ENCODE measurements around the gene DNAL1. TPM values are rescaled to one million over a fixed set of nuclear protein-coding genes. Genes with fewer than 3 reads are reported as not detected.
A peak's percentile ranks its signal among the peaks of the same experiment; 100 is the strongest.

DNAL1 gene
- total and polyA plus RNA-seq, 3 experiments from 2014 or later, result 5.8 to 10.9 (median 8.1) TPM

DNA sequence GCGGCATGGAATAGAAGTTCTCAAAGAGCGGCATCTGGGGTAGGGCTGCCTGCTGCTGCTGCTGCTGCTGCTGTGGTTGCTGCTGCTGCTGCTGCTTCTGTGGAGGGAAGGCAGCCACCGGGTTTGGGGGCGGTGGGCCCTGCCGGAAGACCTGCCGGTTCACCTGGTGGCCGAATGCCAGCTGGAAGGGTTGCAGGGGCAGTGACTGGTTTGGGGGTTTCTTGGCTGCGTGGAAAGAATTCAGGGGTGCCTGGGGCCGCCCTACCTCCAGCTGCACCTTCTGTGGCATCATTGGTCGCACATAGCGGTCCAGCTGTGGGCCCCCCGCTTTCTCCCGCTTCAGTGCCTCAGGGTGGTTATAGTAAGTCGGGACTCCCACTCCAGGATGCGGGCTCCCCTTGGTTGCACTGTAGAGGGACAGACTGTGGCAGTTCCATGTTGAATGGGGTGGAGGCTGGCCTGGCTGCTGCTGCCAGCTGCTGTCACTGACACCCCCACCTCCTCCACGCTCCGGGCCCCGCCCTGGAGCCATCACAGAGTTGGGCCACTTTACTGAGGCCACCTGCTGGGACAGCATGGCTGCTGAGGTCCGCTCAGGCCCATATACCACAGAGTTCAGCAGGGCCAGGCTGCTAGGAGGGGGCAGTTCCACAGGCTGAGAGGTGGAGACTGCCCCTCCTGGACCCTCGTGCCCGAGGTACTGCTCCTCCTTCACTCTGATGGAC is 94.5 kb downstream of the DNAL1 start:
- H3K36me3 Mint-ChIP-seq, result peaks cover 0 to 51% (median 11%) of the 10 kb centered on the region in 3 donors
- H3K4me1 Mint-ChIP-seq, result peaks cover 49 to 73% (median 51%) of the 10 kb centered on the region in 3 donors
- H3K27me3 ChIP-seq (ENCODE audit: insufficient read depth, low read length, poor library complexity, severe bottlenecking), result no peaks in the 10 kb centered on the region
- H3K4me3 ChIP-seq (ENCODE audit: low read length), result no peak overlapping the region
- no peak overlapping the region for H3K4me3 Mint-ChIP-seq
- POLR2A ChIA-PET, result interaction anchor here (1.0 to 5.1 kb wide), 2 partner anchors 20 to 21 kb away, joined by 5 to 67 read pairs; a partner anchor contains a TSS
- peaks cover 24% of the 10 kb centered on the region for H3K36me3 ChIP-seq (ENCODE audit: insufficient read depth, low read length)
- H3K27ac Mint-ChIP-seq, result peak overlapping the region in 6 of 8 donors; percentile 22 to 98 (median 68)
- DNase-seq, result no peak
- no peaks in the 10 kb centered on the region for H3K27me3 Mint-ChIP-seq
- CTCF ChIA-PET, result interaction anchor here (1.3 to 8.5 kb wide), 3 partner anchors 10 to 46 kb away, joined by 3 to 137 read pairs (median 34); a partner anchor contains a TSS
- H3K9me3 Mint-ChIP-seq, result no peaks in the 10 kb centered on the region
- H3K27ac ChIP-seq (ENCODE audit: low read depth, low read length), result no peak overlapping the region
- H3K4me1 ChIP-seq (ENCODE audit: insufficient read depth, low read length), result peaks cover 45% of the 10 kb centered on the region
- H3K9me3 ChIP-seq (ENCODE audit: low read length), result no peaks in the 10 kb centered on the region

DNA sequence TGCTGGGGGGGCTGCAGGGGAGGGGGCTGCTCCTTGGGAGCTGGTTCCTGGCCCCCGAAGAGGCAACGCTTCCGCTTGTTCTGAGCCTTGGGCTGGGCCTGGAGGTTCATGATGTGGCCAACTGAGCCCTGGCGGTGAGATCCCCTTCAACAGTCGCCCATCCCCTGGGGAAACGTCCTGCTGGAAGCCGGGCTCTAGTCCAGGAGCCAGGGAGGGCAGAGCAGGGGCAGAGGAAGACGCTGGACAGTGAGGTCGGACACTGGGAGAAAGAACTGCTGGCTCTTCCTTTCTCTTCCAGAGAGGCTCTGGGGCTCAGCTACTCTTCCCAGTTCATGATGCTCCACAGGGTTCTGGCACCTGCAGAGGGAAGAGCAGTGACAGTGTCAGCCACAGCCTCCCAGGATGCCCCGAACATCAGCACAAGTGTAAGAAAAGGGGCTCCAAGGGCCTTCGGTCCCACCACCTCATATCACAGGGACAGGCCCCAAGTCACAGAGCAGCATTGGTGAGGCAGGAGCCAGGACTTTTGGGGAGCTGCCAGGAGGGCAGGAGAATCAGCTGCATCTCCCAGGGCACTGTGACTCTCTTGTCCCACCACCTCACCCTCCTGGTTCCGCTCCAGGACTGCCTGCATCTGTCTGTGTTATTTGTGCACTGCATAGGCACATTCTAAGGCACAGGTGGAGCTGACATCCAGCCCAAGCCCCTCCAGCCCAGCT is 95.3 kb downstream of the DNAL1 start:
- no peak for DNase-seq
- Mint-ChIP-seq H3K36me3 (peaks cover 0 to 44% (median 5%) of the 10 kb centered on the region in 3 donors), H3K4me3 (peak overlapping the region in 2 of 7 donors; percentile 90), H3K27ac (peak overlapping the region; percentile 85 to 98 (median 95)), H3K27me3 (no peaks in the 10 kb centered on the region), H3K4me1 (peaks cover 52 to 75% (median 53%) of the 10 kb centered on the region in 3 donors), H3K9me3 (no peaks in the 10 kb centered on the region)
- H3K4me3 ChIP-seq (ENCODE audit: low read length), result no peak overlapping the region
- H3K9me3 ChIP-seq (ENCODE audit: low read length), result no peaks in the 10 kb centered on the region
- ChIA-PET POLR2A (interaction anchor here (1.4 to 6.2 kb wide), 5 partner anchors 14 to 49 kb away, joined by 3 to 67 read pairs (median 15); partner anchors contain the start of gene PNMA1), CTCF (interaction anchor here (1.3 to 8.5 kb wide), 5 partner anchors 11 to 112 kb away, joined by 3 to 137 read pairs (median 5); a partner anchor contains a TSS)
- H3K36me3 ChIP-seq (ENCODE audit: insufficient read depth, low read length), result peaks cover 17% of the 10 kb centered on the region
- H3K27ac ChIP-seq (ENCODE audit: low read depth, low read length), result peak overlapping the region; percentile 68
- H3K27me3 ChIP-seq (ENCODE audit: insufficient read depth, low read length, poor library complexity, severe bottlenecking), result no peaks in the 10 kb centered on the region
- peaks cover 52% of the 10 kb centered on the region for H3K4me1 ChIP-seq (ENCODE audit: insufficient read depth, low read length)

DNA sequence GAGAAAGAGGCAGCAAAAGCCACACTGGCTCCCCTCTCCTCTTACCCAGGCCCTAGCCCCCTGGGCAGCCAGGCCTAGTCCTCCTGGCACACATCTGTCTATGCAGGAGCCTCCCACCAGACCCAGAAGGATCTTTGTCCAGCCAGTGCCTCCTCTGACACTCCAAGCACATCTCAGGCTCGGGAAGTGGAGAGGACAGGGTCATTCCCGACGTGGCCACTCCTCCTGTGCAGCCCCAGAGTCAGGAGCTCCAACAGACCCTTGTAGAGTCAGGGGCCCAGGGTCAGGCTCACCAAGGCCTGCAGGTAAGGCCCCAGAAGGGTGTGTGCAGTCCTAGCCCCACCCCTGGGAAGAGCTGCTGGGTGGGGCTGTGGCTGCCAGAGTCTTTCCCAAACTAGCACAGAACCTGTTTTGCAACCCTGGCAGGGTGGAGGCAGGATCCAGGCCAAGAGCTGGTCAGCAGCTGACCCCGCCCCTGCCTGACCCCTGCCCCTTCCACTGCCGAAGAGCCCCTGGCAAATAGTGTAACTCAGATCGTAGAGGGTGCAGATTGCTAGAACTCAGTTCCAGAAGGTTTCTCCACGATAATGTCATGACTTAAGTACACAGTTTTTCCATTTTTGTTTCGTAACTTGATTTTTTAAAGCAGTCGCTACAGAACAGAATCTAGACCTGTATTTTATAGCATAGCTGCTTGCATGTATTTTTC is 96.0 kb downstream of the DNAL1 start:
- no peaks in the 10 kb centered on the region for H3K9me3 ChIP-seq (ENCODE audit: low read length)
- Mint-ChIP-seq H3K9me3 (no peaks in the 10 kb centered on the region), H3K4me1 (peaks cover 58 to 82% (median 60%) of the 10 kb centered on the region in 3 donors), H3K27ac (peak overlapping the region; percentile 91 to 98 (median 95)), H3K4me3 (peak overlapping the region; percentile 79 to 94 (median 85)), H3K36me3 (peaks cover 0 to 41% (median 3%) of the 10 kb centered on the region in 3 donors), H3K27me3 (no peaks in the 10 kb centered on the region)
- ChIA-PET POLR2A (interaction anchor here (0.6 to 6.2 kb wide), 8 partner anchors 13 to 48 kb away, joined by 3 to 67 read pairs (median 6); partner anchors contain the start of gene PNMA1), CTCF (interaction anchor here (1.0 to 8.5 kb wide), 9 partner anchors 9 to 111 kb away, joined by 3 to 137 read pairs (median 6); a partner anchor contains a TSS)
- peak overlapping the region; percentile 62 for H3K4me3 ChIP-seq (ENCODE audit: low read length)
- H3K27me3 ChIP-seq (ENCODE audit: insufficient read depth, low read length, poor library complexity, severe bottlenecking), result no peaks in the 10 kb centered on the region
- peaks cover 16% of the 10 kb centered on the region for H3K36me3 ChIP-seq (ENCODE audit: insufficient read depth, low read length)
- H3K4me1 ChIP-seq (ENCODE audit: insufficient read depth, low read length), result peaks cover 59% of the 10 kb centered on the region
- H3K27ac ChIP-seq (ENCODE audit: low read depth, low read length), result peak overlapping the region; percentile 68
- no peak for DNase-seq

DNA sequence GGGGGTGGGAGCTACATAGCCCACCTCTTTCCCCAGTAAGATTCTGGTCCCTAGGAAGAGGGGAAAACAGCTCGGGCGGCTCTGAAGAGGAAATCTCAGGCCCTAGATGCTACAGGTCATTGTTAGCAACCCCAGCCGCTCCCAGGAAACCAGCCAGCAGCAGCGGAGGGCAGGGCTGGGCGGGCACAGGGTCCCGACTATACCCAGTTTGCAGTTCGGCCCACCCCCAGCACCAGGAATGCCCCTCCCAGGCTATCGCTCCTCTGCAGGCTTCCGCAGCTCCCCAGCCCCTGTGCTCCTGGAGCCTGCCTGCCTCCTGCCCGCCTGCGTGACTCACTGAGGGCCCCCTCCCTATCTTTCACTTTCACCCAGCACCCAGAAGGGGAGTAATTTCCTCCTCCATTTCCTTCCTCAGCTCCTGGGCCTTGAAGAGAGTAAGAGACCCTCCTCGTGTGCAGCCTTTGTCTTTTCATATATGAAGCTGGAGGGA is 96.6 kb downstream of the DNAL1 start:
- H3K9me3 Mint-ChIP-seq, result no peaks in the 10 kb centered on the region
- POLR2A ChIA-PET, result interaction anchor here (0.6 to 6.2 kb wide), 9 partner anchors 12 to 145 kb away, joined by 3 to 67 read pairs (median 5); partner anchors contain the start of genes PNMA1 and ZNF410
- H3K4me3 ChIP-seq (ENCODE audit: low read length), result peak overlapping the region; percentile 62
- H3K27ac Mint-ChIP-seq, result peak overlapping the region; percentile 91 to 98 (median 95)
- H3K9me3 ChIP-seq (ENCODE audit: low read length), result no peaks in the 10 kb centered on the region
- no peaks in the 10 kb centered on the region for H3K27me3 ChIP-seq (ENCODE audit: insufficient read depth, low read length, poor library complexity, severe bottlenecking)
- peak overlapping the region; percentile 68 for H3K27ac ChIP-seq (ENCODE audit: low read depth, low read length)
- no peaks in the 10 kb centered on the region for H3K27me3 Mint-ChIP-seq
- CTCF ChIA-PET, result interaction anchor here (1.0 to 8.5 kb wide), 11 partner anchors 10 to 86 kb away, joined by 3 to 137 read pairs (median 5); a partner anchor contains a TSS
- H3K4me1 Mint-ChIP-seq, result peaks cover 59 to 88% (median 64%) of the 10 kb centered on the region in 3 donors
- DNase-seq, result peak; percentile 62 to 79 (median 66)
- H3K36me3 ChIP-seq (ENCODE audit: insufficient read depth, low read length), result peaks cover 16% of the 10 kb centered on the region
- H3K4me1 ChIP-seq (ENCODE audit: insufficient read depth, low read length), result peaks cover 66% of the 10 kb centered on the region
- peaks cover 0 to 35% (median 3%) of the 10 kb centered on the region in 3 donors for H3K36me3 Mint-ChIP-seq
- peak overlapping the region; percentile 79 to 94 (median 85) for H3K4me3 Mint-ChIP-seq

DNA sequence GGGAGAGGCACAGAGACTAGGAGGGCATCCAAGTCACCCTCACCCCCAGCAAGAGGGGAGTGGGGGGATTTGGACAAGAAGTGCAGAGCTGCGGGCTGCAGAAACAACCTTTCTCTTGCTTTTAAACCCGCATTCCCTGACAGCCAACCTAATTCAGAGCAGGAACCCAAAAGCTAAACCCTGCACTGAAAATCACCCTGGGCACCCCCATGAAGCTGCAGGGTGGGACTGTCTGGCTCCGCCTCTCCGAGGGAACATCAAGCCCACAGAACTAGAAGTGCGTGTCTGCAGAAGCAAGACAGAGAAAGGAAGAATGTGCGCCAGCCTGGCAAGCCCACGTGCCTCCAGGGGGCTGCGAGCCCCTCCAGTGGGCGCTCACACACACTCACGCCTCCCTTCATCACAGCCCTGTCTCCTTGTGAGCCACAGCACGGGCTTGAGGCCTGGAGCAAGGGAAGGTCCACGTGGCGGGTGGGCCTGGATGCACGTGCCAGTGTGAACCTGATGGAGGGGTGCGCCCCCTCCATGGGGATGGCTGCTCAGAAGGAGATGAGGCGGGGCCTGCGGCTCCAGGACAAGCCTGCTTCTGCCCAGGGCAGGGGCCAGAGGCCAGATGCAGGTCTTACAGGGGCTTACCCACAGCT is 97.2 kb downstream of the DNAL1 start:
- H3K4me1 ChIP-seq (ENCODE audit: insufficient read depth, low read length), result peaks cover 72% of the 10 kb centered on the region
- Mint-ChIP-seq H3K9me3 (no peaks in the 10 kb centered on the region), H3K27me3 (no peaks in the 10 kb centered on the region), H3K27ac (peak overlapping the region; percentile 91 to 98 (median 95)), H3K4me1 (peaks cover 64 to 89% (median 69%) of the 10 kb centered on the region in 3 donors), H3K4me3 (peak overlapping the region; percentile 79 to 94 (median 85)), H3K36me3 (peaks cover 0 to 31% (median 0%) of the 10 kb centered on the region in 3 donors)
- no peaks in the 10 kb centered on the region for H3K27me3 ChIP-seq (ENCODE audit: insufficient read depth, low read length, poor library complexity, severe bottlenecking)
- peak overlapping the region; percentile 43 for H3K27ac ChIP-seq (ENCODE audit: low read depth, low read length)
- no peaks in the 10 kb centered on the region for H3K9me3 ChIP-seq (ENCODE audit: low read length)
- ChIA-PET CTCF (interaction anchor here (1.0 to 8.5 kb wide), 14 partner anchors 10 to 86 kb away, joined by 3 to 137 read pairs (median 4); a partner anchor contains a TSS), POLR2A (interaction anchor here (0.9 to 6.2 kb wide), 8 partner anchors 12 to 145 kb away, joined by 3 to 67 read pairs (median 6); partner anchors contain the start of genes PNMA1 and ZNF410)
- H3K36me3 ChIP-seq (ENCODE audit: insufficient read depth, low read length), result peaks cover 13% of the 10 kb centered on the region
- peak in 3 of 5 donors; percentile 33 to 68 (median 63) for DNase-seq
- peak overlapping the region; percentile 62 for H3K4me3 ChIP-seq (ENCODE audit: low read length)

DNA sequence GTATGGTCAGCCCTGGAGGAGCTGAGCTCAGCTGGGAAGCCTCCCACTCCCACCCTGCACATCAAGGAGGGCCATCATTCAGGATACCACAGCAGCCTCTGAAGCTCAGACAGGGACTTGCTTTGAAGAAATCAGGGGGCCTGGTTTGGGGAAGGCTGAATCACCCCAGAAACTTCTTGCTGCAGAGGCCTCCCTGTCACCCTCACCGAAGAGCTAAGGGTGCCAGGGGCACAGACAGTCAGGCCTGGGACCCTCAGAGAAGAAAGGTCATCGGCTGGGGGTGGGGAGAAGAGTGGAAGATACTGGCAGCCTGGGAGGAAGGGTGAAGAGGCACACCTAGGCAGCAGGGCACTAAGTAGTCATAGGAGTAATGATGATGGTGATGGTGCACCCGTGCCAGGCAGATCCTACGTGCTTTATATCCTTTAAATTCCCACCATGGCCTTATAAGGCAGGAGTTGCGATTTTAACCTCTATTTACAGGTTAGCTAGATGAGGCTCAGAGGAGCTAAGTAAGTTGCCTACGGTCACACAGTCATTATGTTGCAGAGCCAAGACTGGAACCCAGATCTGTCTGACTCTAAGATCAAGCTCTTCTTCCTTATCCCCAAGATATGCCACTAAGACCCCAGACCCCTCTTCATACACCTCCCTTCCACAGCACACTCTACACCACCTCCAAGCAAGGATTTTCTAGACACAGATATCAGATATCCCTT is 97.9 kb downstream of the DNAL1 start:
- peaks cover 67 to 94% (median 76%) of the 10 kb centered on the region in 3 donors for H3K4me1 Mint-ChIP-seq
- H3K27ac Mint-ChIP-seq, result peak overlapping the region; percentile 89 to 98 (median 94)
- H3K4me1 ChIP-seq (ENCODE audit: insufficient read depth, low read length), result peaks cover 78% of the 10 kb centered on the region
- H3K27me3 Mint-ChIP-seq, result no peaks in the 10 kb centered on the region
- peaks cover 12% of the 10 kb centered on the region for H3K36me3 ChIP-seq (ENCODE audit: insufficient read depth, low read length)
- ChIA-PET CTCF (interaction anchor here (1.0 to 8.5 kb wide), 12 partner anchors 11 to 85 kb away, joined by 3 to 137 read pairs (median 5); a partner anchor contains a TSS), POLR2A (interaction anchor here (1.5 to 6.2 kb wide), 4 partner anchors 11 to 43 kb away, joined by 6 to 67 read pairs (median 37); a partner anchor contains a TSS)
- peaks cover 0 to 29% (median 0%) of the 10 kb centered on the region in 3 donors for H3K36me3 Mint-ChIP-seq
- no peaks in the 10 kb centered on the region for H3K9me3 Mint-ChIP-seq
- H3K9me3 ChIP-seq (ENCODE audit: low read length), result no peaks in the 10 kb centered on the region
- peak overlapping the region; percentile 43 for H3K27ac ChIP-seq (ENCODE audit: low read depth, low read length)
- no peaks in the 10 kb centered on the region for H3K27me3 ChIP-seq (ENCODE audit: insufficient read depth, low read length, poor library complexity, severe bottlenecking)
- peak overlapping the region; percentile 62 for H3K4me3 ChIP-seq (ENCODE audit: low read length)
- peak overlapping the region; percentile 76 to 94 (median 85) for H3K4me3 Mint-ChIP-seq
- DNase-seq, result no peak
